ENCODE measurements around the gene RDH11. TPM values are rescaled to one million over a fixed set of nuclear protein-coding genes. Genes with fewer than 3 reads are reported as not detected.

The RDH11 gene
- total and polyA plus RNA-seq, 2 experiments from 2014 or later: 95.2 to 139 TPM

- no peaks in the 10 kb centered on the region; the same call in 2 of the 3 replicates for H3K4me1 Mint-ChIP-seq
- no peaks in the 10 kb centered on the region; the same call in 1 of the 2 replicates for H3K9me2 ChIP-seq (ENCODE audit: insufficient read depth)
- H3K27ac ChIP-seq (ENCODE audit: low read depth): no peak overlapping the region
- no peak overlapping the region for H3K4me2 ChIP-seq
- H3K27me3 Mint-ChIP-seq (ENCODE audit: insufficient read depth, low read depth, poor library complexity): no peaks in the 10 kb centered on the region
- no peak overlapping the region for H2AFZ ChIP-seq
- no peak overlapping the region for H3K27ac Mint-ChIP-seq
- DNase-seq (ENCODE audit: low spot score): no peak
- H3K36me3 Mint-ChIP-seq (ENCODE audit: low read depth): no peaks in the 10 kb centered on the region
- no peak for ATAC-seq
- H4K20me1 ChIP-seq (replicated peaks; ENCODE audit: insufficient read depth): no peaks in the 10 kb centered on the region
- H3K4me3 Mint-ChIP-seq: no peak overlapping the region
- no peaks in the 10 kb centered on the region for H3K79me2 ChIP-seq (replicated peaks; ENCODE audit: insufficient read depth)
- no peaks in the 10 kb centered on the region for H3K27me3 ChIP-seq (ENCODE audit: insufficient read depth)
- H3K4me1 ChIP-seq (ENCODE audit: insufficient read depth): no peaks in the 10 kb centered on the region
- no peaks in the 10 kb centered on the region for H3K36me3 ChIP-seq (ENCODE audit: insufficient read depth)
- no peaks in the 10 kb centered on the region for H3F3A ChIP-seq (replicated peaks; ENCODE audit: low read depth)
- no peak for TF ChIP-seq EZH2 (IDR thresholded peaks at IDR 0.05; ENCODE audit: low read depth, unreplicated experiment)
- TF ChIP-seq STAT1 (IDR thresholded peaks at IDR 0.05; ENCODE audit: unreplicated experiment): no peak
- TF ChIP-seq ZNF462 (CRISPR knock-in tag; IDR thresholded peaks at IDR 0.05): no peak
- TF ChIP-seq POLR2AphosphoS5 (IDR thresholded peaks at IDR 0.05; ENCODE audit: low read depth): no peak
- TF ChIP-seq JUNB (IDR thresholded peaks at IDR 0.05; ENCODE audit: unreplicated experiment): no peak
- no peak for TF ChIP-seq CREB1 (CRISPR knock-in tag; IDR thresholded peaks at IDR 0.05; ENCODE audit: low read depth)
- no peak for TF ChIP-seq REST (IDR thresholded peaks at IDR 0.05; ENCODE audit: unreplicated experiment)
- TF ChIP-seq ZNF331 (CRISPR knock-in tag; IDR thresholded peaks at IDR 0.05; ENCODE audit: low read depth): no peak
- TF ChIP-seq NANOG (IDR thresholded peaks at IDR 0.05; ENCODE audit: borderline replicate concordance): no peak
- TF ChIP-seq ZNF114 (CRISPR knock-in tag; IDR thresholded peaks at IDR 0.05): no peak
- TF ChIP-seq EZH2phosphoT487 (IDR thresholded peaks at IDR 0.05; ENCODE audit: unreplicated experiment): no peak
- no peak for TF ChIP-seq CTCF (conservative IDR thresholded peaks at IDR 0.05; ENCODE audit: low read depth in 2 of 2)
- no peak for TF ChIP-seq ETS1 (IDR thresholded peaks at IDR 0.05)
- H3K4me3 ChIP-seq: no peak overlapping the region
- H3K9me3 Mint-ChIP-seq: peaks cover 9% of the 10 kb centered on the region
Measured at GRCh38 chr14:67717048-67717447, 21.5 kb upstream of the RDH11 start.
